PFSK-1 (cell line): Measurements from ENCODE around the gene TLCD3B.

Source experiments
- FOXP2 ChIP-seq: optimal IDR thresholded peaks from 2 replicates; pipeline ENCODE3; 2011; ENCODE audit warnings: borderline replicate concordance, control low read depth, inconsistent platforms; ENCODE audit not compliant: insufficient read depth; ENCODE audit errors: extremely low read length, extremely low read depth
- POLR2AphosphoS5 ChIP-seq: IDR thresholded peaks from 2 replicates; pipeline ENCODE4 v1.6.1; 2012; ENCODE audit warnings: low read depth, mild to moderate bottlenecking, control low read depth, low read length, moderate library complexity
- SIN3A ChIP-seq: IDR thresholded peaks from 2 replicates; pipeline ENCODE4 v1.6.1; 2012; ENCODE audit warnings: mild to moderate bottlenecking, low read length, moderate library complexity, borderline replicate concordance; ENCODE audit not compliant: insufficient read depth
- TAF1 ChIP-seq: IDR thresholded peaks from 2 replicates; pipeline ENCODE4 v1.6.1; 2012; ENCODE audit warnings: low read length, control low read depth, borderline replicate concordance; ENCODE audit not compliant: insufficient read depth
- TF ChIP-seq, protein P1 (sequence below), 2 experiments: IDR thresholded peaks; 2 replicates each; pipeline versions ENCODE4 v1.6.1 to v1.8.0; 2011 to 2012; ENCODE audit warnings: low read depth in 2 of 2, low read length in 2 of 2, control low read depth in 1 of 2, inconsistent platforms in 1 of 2, mild to moderate bottlenecking in 1 of 2, moderate library complexity in 1 of 2; ENCODE audit not compliant: insufficient read depth in 1 of 2

DNA sequence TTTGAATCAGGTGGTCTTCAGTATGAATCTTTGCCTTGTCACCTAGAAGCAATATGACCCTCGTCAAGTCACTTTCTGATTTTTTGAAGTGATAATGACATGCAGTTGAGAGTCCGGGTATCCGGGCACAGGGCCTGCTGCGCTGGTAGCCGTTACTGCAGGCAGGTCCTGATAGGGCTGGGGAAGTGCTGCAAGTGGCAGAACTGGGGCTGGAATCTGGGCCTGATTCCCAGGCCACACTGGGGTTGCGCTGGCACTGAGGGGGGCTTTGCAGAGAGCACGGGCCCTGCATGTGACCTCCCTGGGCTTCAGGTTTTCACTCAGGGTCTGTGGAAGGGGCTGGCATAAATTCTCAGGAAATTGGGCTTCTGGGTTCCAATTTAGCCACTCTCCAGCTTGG, 47.7 kb upstream of the TLCD3B start:
- TF ChIP-seq, protein P1, sequence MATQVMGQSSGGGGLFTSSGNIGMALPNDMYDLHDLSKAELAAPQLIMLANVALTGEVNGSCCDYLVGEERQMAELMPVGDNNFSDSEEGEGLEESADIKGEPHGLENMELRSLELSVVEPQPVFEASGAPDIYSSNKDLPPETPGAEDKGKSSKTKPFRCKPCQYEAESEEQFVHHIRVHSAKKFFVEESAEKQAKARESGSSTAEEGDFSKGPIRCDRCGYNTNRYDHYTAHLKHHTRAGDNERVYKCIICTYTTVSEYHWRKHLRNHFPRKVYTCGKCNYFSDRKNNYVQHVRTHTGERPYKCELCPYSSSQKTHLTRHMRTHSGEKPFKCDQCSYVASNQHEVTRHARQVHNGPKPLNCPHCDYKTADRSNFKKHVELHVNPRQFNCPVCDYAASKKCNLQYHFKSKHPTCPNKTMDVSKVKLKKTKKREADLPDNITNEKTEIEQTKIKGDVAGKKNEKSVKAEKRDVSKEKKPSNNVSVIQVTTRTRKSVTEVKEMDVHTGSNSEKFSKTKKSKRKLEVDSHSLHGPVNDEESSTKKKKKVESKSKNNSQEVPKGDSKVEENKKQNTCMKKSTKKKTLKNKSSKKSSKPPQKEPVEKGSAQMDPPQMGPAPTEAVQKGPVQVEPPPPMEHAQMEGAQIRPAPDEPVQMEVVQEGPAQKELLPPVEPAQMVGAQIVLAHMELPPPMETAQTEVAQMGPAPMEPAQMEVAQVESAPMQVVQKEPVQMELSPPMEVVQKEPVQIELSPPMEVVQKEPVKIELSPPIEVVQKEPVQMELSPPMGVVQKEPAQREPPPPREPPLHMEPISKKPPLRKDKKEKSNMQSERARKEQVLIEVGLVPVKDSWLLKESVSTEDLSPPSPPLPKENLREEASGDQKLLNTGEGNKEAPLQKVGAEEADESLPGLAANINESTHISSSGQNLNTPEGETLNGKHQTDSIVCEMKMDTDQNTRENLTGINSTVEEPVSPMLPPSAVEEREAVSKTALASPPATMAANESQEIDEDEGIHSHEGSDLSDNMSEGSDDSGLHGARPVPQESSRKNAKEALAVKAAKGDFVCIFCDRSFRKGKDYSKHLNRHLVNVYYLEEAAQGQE (IDR thresholded peaks at IDR 0.05; ENCODE audit: insufficient read depth in 1 of 2, low read depth in 2 of 2, low read length in 2 of 2): no peak
- no peak for TF ChIP-seq POLR2AphosphoS5
- TF ChIP-seq TAF1: no peak
- no peak for TF ChIP-seq SIN3A
- TF ChIP-seq FOXP2: no peak
